IMR-90 (cell line): ENCODE results near the gene TEX11. TPM values are rescaled to one million over a fixed set of nuclear protein-coding genes. Genes with fewer than 3 reads are reported as not detected.
"Not testable (repeated sequence)": the region's sequence is repeated elsewhere in the genome, so short reads cannot be mapped to it uniquely, and the experiment has no call there.

ENCODE experiments used
- ATAC-seq: fragments of 200-7000 bp; cut with Tn5 transposase; 2 replicates; pipeline ENCODE4 v1.9.1; 2020; ENCODE audit warnings: low read depth, mild to moderate bottlenecking, moderate library complexity
- BruUV-seq: library from RNA; stranded (reverse); fragments of 400-500 nt; replicated peaks from 2 replicates; lab custom pipeline; 2021; lab: Mats Ljungman, UMichigan
- CTCF ChIA-PET: fragments of 300-600 bp; formaldehyde crosslinking; extraction: SDS; loops from one replicate; lab custom pipeline; 2021; ENCODE audit warnings: antibody characterized with exemption; lab: Yijun Ruan, JAX
- POLR2A ChIA-PET: fragments of 300-600 bp; sonication (Branson Sonifier 250); formaldehyde crosslinking; loops from one replicate; lab custom pipeline; 2022; ENCODE audit warnings: antibody characterized with exemption; ENCODE audit not compliant: unreplicated experiment; lab: Charles Lee
- DNase-seq: peaks from one replicate; pipeline ENCODE4 v3.0.0; 2013
- H2AFZ ChIP-seq: replicated peaks from 2 replicates; pipeline ENCODE3; 2013; ENCODE audit warnings: low read length, mild to moderate bottlenecking; ENCODE audit not compliant: poor library complexity
- H2AK5ac ChIP-seq: 2 replicates; pipeline ENCODE4 v1.6.1; 2013; ENCODE audit warnings: low read depth, low read length, inconsistent platforms
- H2AK9ac ChIP-seq: replicated peaks from 2 replicates; pipeline ENCODE3; 2013; ENCODE audit warnings: mild to moderate bottlenecking, low read depth, low read length, moderate library complexity; ENCODE audit not compliant: poor library complexity
- H2BK120ac ChIP-seq: 2 replicates; pipeline ENCODE4 v1.6.1; 2013; ENCODE audit warnings: low read depth, low read length, inconsistent platforms
- H2BK15ac ChIP-seq: 3 replicates; pipeline ENCODE4 v1.6.1; 2013; ENCODE audit warnings: low read depth, low read length, inconsistent platforms
- H2BK20ac ChIP-seq: 2 replicates; pipeline ENCODE4 v1.6.1; 2013; ENCODE audit warnings: low read depth, mild to moderate bottlenecking, inconsistent platforms, low read length, moderate library complexity
- H2BK5ac ChIP-seq: 2 replicates; pipeline ENCODE4 v1.6.1; 2013; ENCODE audit warnings: mild to moderate bottlenecking, low read depth, low read length, inconsistent platforms; ENCODE audit not compliant: poor library complexity, severe bottlenecking
- H3K14ac ChIP-seq: replicated peaks from 2 replicates; pipeline ENCODE4 v1.6.1; 2013; ENCODE audit warnings: low read depth, low read length, inconsistent platforms
- H3K18ac ChIP-seq: 2 replicates; pipeline ENCODE4 v1.6.1; 2013; ENCODE audit warnings: low read depth, low read length, control low read depth
- H3K23ac ChIP-seq: 2 replicates; pipeline ENCODE4 v1.6.1; 2013; ENCODE audit warnings: low read depth, low read length, inconsistent platforms
- H3K27ac ChIP-seq: 2 replicates; pipeline ENCODE4 v1.5.1; 2013; ENCODE audit warnings: mild to moderate bottlenecking, control low read depth, low read length; ENCODE audit not compliant: insufficient read depth
- H3K27me3 ChIP-seq: 2 replicates; pipeline ENCODE4 v1.6.1; 2013; ENCODE audit warnings: low read length; ENCODE audit not compliant: control insufficient read depth, insufficient read depth
- H3K36me3 ChIP-seq: 2 replicates; pipeline ENCODE4 v1.6.1; 2013; ENCODE audit warnings: low read length, mixed read lengths; ENCODE audit not compliant: control insufficient read depth, insufficient read depth
- H3K4ac ChIP-seq: 2 replicates; pipeline ENCODE4 v1.6.1; 2013; ENCODE audit warnings: low read depth, low read length, inconsistent platforms
- H3K4me1 ChIP-seq: 2 replicates; pipeline ENCODE4 v1.6.1; 2013; ENCODE audit warnings: low read length, mixed read lengths; ENCODE audit not compliant: control insufficient read depth, insufficient read depth
- H3K4me2 ChIP-seq: 2 replicates; pipeline ENCODE4 v1.6.1; 2013; ENCODE audit warnings: low read depth, mild to moderate bottlenecking, control low read depth, low read length, moderate library complexity
- H3K4me3 ChIP-seq: 2 replicates; pipeline ENCODE4 v1.5.1; 2013; ENCODE audit warnings: low read depth, mild to moderate bottlenecking, control low read depth, low read length, moderate library complexity; ENCODE audit not compliant: insufficient read depth
- H3K56ac ChIP-seq: 2 replicates; pipeline ENCODE4 v1.6.1; 2013; ENCODE audit warnings: low read length, inconsistent platforms; ENCODE audit not compliant: insufficient read depth; ENCODE audit errors: extremely low read depth
- H3K79me1 ChIP-seq, 2 experiments: 2 replicates each; pipeline ENCODE4 v1.6.1; 2013; ENCODE audit warnings: low read length in 2 of 2, inconsistent platforms in 1 of 2, low read depth in 1 of 2
- H3K9ac ChIP-seq: 2 replicates; pipeline ENCODE4 v1.6.1; 2013; ENCODE audit warnings: low read depth, low read length, control low read depth
- H3K9me1 ChIP-seq: 2 replicates; pipeline ENCODE4 v1.6.1; 2013; ENCODE audit warnings: low read length, inconsistent platforms; ENCODE audit not compliant: insufficient read depth
- H3K9me3 ChIP-seq: 2 replicates; pipeline ENCODE4 v1.6.1; 2013; ENCODE audit warnings: low read length; ENCODE audit not compliant: control insufficient read depth, insufficient read depth
- H4K20me1 ChIP-seq: 2 replicates; pipeline ENCODE4 v1.6.1; 2013; ENCODE audit warnings: low read length, inconsistent platforms; ENCODE audit not compliant: insufficient read depth
- H4K5ac ChIP-seq: 2 replicates; pipeline ENCODE4 v1.6.1; 2013; ENCODE audit warnings: mild to moderate bottlenecking, low read depth, low read length, control low read depth
- H4K8ac ChIP-seq, 2 experiments: 2 replicates each; pipeline ENCODE4 v1.6.1; 2013; ENCODE audit warnings: low read depth in 2 of 2, low read length in 2 of 2, control low read depth in 1 of 2, inconsistent platforms in 1 of 2
- H4K91ac ChIP-seq: 2 replicates; pipeline ENCODE4 v1.6.1; 2013; ENCODE audit warnings: low read depth, low read length, inconsistent platforms; ENCODE audit not compliant: insufficient read depth
- BHLHE40 ChIP-seq: fragments of 150-350 bp; IDR thresholded peaks from 2 replicates; pipeline ENCODE4 v1.6.1; 2016; ENCODE audit warnings: mild to moderate bottlenecking, low read depth, low read length
- CEBPB ChIP-seq: IDR thresholded peaks from 2 replicates; pipeline ENCODE4 v1.6.1; 2012; ENCODE audit warnings: low read depth, low read length, improper control_type of control experiment
- FOS ChIP-seq: fragments of 150-350 bp; IDR thresholded peaks from 2 replicates; pipeline ENCODE4 v1.6.1; 2016; ENCODE audit warnings: low read depth, low read length
- MAFK ChIP-seq: IDR thresholded peaks from 2 replicates; pipeline ENCODE4 v1.6.1; 2012; ENCODE audit warnings: low read depth, low read length, improper control_type of control experiment
- MAZ ChIP-seq: IDR thresholded peaks from 2 replicates; pipeline ENCODE4 v1.6.1; 2012; ENCODE audit warnings: low read depth, mild to moderate bottlenecking, low read length, improper control_type of control experiment, moderate library complexity, borderline replicate concordance
- MXI1 ChIP-seq: IDR thresholded peaks from 2 replicates; pipeline ENCODE4 v1.6.1; 2012; ENCODE audit warnings: low read depth, mild to moderate bottlenecking, low read length, moderate library complexity, borderline replicate concordance
- POLR2A ChIP-seq: IDR thresholded peaks from 2 replicates; pipeline ENCODE4 v1.6.1; 2012; ENCODE audit warnings: mild to moderate bottlenecking, low read depth, low read length
- RFX5 ChIP-seq: IDR thresholded peaks from 2 replicates; pipeline ENCODE4 v1.8.0; 2012; ENCODE audit warnings: low read depth, mild to moderate bottlenecking, low read length, moderate library complexity
- WGBS, 2 experiments: methylation state at CpG; one replicate each; pipeline versions ENCODE4 v1.1.5 to v1.1.7; 2013; ENCODE audit warnings: missing lambda C conversion rate in 2 of 2; ENCODE audit not compliant: insufficient read length in 1 of 2; ENCODE audit errors: extremely low coverage in 2 of 2; 5-methylcytosine and 5-hydroxymethylcytosine counted together
- dilution Hi-C: fragments of 300-500 bp; cut with HindIII; formaldehyde crosslinking; loops from one replicate; pipeline ENCODE4 v1.14.3; 2018; ENCODE audit warnings: low sequenced_read_pairs; ENCODE audit not compliant: unreplicated experiment
- in situ Hi-C: fragments of 300-500 bp; cut with MboI; formaldehyde crosslinking; loops from 3 replicates; pipeline ENCODE4 v1.14.3; 2019; ENCODE audit warnings: low sequenced_read_pairs, inconsistent platforms, mixed read lengths
- intact Hi-C: fragments of 100-400 bp; cut with micrococcal nuclease; formaldehyde crosslinking; loops from 2 replicates; pipeline ENCODE4 v1.10.0; 2022
- polyA plus RNA-seq, 3 experiments: library from polyadenylated mRNA; depleted of rRNA; stranded (reverse); fragments of >200 nt; gene quantifications; 2 replicates each; pipeline ENCODE4 v1.2.3, GENCODE V29; 2012; ENCODE audit warnings: low replicate concordance in 1 of 3
- total RNA-seq: library from RNA; depleted of rRNA; stranded (reverse); fragments of >200 nt; gene quantifications from 2 replicates; pipeline ENCODE4 v1.2.3, GENCODE V29; 2012
- TF ChIP-seq, protein P1 (sequence below): conservative IDR thresholded peaks from 2 replicates; pipeline ENCODE4 v1.5.1; 2012; ENCODE audit warnings: mild to moderate bottlenecking, low read depth, low read length, improper control_type of control experiment

The TEX11 gene
- total and polyA plus RNA-seq, 2 of the 4 experiments (the other 2 are of a cell fraction), result not detected

DNA sequence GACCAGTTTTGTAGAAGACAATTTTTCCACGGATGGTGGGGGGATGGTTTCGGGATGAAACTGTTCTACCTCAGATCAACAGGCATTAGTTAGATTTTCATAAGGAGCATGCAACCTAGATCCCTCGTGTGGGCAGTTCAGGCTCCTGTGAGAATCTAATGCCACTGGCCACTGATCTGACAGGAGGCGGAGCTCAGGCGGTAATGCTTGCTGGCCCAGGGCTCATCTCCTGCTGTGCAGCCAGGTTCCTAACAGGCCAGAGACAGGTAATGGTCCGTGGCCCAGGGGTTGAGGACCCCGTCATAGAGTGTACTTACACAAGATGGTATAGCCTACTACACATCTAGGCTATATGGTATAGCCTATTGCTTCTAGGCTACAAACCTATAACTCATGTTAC, 7.0 kb downstream of the TEX11 start:
- Histone ChIP-seq H3K9me3 (no peaks in the 10 kb centered on the region), H3K4ac (no peak overlapping the region), H2AFZ (no peak overlapping the region), H3K79me1 (no peaks in the 10 kb centered on the region), H4K5ac (no peak overlapping the region), H3K27ac (no peak overlapping the region), H3K4me2 (no peak overlapping the region), H4K20me1 (no peaks in the 10 kb centered on the region), H3K36me3 (no peaks in the 10 kb centered on the region), H3K4me3 (no peak overlapping the region), H2BK20ac (no peak overlapping the region), H3K14ac (no peak overlapping the region), H4K91ac (no peak overlapping the region), H3K56ac (no peak overlapping the region), H2AK9ac (no peak overlapping the region), H2BK120ac (no peak overlapping the region), H2AK5ac (no peak overlapping the region), H3K23ac (no peak overlapping the region), H3K9ac (no peak overlapping the region), H2BK15ac (no peak overlapping the region), H3K18ac (no peak overlapping the region), H3K27me3 (no peaks in the 10 kb centered on the region), H4K8ac (no peak overlapping the region), H3K4me1 (no peaks in the 10 kb centered on the region), H3K9me1 (no peaks in the 10 kb centered on the region), H2BK5ac (no peak overlapping the region)
- DNase-seq (no peak), ATAC-seq (no peak)
- TF ChIP-seq MXI1, result no peak
- no peak for TF ChIP-seq MAFK
- TF ChIP-seq RFX5, result no peak
- no peak for TF ChIP-seq CEBPB
- no peak for TF ChIP-seq MAZ
- TF ChIP-seq BHLHE40, result no peak
- TF ChIP-seq, protein P1, sequence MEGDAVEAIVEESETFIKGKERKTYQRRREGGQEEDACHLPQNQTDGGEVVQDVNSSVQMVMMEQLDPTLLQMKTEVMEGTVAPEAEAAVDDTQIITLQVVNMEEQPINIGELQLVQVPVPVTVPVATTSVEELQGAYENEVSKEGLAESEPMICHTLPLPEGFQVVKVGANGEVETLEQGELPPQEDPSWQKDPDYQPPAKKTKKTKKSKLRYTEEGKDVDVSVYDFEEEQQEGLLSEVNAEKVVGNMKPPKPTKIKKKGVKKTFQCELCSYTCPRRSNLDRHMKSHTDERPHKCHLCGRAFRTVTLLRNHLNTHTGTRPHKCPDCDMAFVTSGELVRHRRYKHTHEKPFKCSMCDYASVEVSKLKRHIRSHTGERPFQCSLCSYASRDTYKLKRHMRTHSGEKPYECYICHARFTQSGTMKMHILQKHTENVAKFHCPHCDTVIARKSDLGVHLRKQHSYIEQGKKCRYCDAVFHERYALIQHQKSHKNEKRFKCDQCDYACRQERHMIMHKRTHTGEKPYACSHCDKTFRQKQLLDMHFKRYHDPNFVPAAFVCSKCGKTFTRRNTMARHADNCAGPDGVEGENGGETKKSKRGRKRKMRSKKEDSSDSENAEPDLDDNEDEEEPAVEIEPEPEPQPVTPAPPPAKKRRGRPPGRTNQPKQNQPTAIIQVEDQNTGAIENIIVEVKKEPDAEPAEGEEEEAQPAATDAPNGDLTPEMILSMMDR, result no peak
- no peak for TF ChIP-seq FOS
- TF ChIP-seq POLR2A, result no peak
- ChIA-PET CTCF (no interaction called here), POLR2A (no interaction called here)
- intact Hi-C loops, result no loop called here
- BruUV-seq, result no TSS peak
- in situ Hi-C loops, result no loop called here
- dilution Hi-C loops, result no loop called here
- 52% methylated on average over 3 of the region's 7 CpGs; no CpG with 5 or more reads in 1 of the 2 experiments for WGBS, 2 experiments

DNA sequence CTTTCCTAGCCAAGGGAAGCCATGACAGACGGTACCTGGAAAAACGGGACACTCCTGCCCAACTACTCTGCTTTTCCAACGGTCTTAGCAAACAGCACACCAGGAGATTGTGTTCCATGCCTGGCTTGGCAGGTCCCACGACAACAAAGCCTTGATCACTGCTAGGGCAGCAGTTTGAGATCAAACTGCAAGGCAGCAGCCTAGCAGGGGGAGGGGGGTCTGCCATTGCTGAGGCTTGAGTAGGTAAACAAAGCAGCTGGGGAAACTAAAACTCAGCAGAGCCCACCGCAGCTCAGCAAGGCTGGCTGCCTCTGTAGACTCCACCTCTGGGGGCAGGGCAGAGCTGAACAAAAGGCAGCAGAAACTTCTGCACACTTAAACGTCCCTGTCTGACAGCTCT, 18.1 kb downstream of the TEX11 start:
- H3K9me1 ChIP-seq, BruUV-seq, H2BK5ac ChIP-seq, H4K8ac ChIP-seq, H4K91ac ChIP-seq, H3K4me1 ChIP-seq, ATAC-seq, in situ Hi-C loops, DNase-seq, H2BK120ac ChIP-seq, H2BK20ac ChIP-seq, H2AK9ac ChIP-seq, H4K20me1 ChIP-seq, H3K9ac ChIP-seq, H3K4me2 ChIP-seq, H3K36me3 ChIP-seq, dilution Hi-C loops, H3K4ac ChIP-seq, H2AK5ac ChIP-seq, H4K5ac ChIP-seq, intact Hi-C loops, H3K79me1 ChIP-seq, H3K27me3 ChIP-seq, H3K56ac ChIP-seq, H2BK15ac ChIP-seq, POLR2A ChIA-PET, H3K18ac ChIP-seq, H2AFZ ChIP-seq, CTCF ChIA-PET, H3K23ac ChIP-seq, H3K4me3 ChIP-seq, H3K27ac ChIP-seq, H3K14ac ChIP-seq, H3K9me3 ChIP-seq: not testable (repeated sequence)
- no CpG with 5 or more reads among the region's 6 CpGs for WGBS, 2 experiments
